ENCODE results near the gene WASHC2A.
"Not testable (repeated sequence)": the region's sequence is repeated elsewhere in the genome, so short reads cannot be mapped to it uniquely, and the experiment has no call there.

The WASHC2A gene

DNA sequence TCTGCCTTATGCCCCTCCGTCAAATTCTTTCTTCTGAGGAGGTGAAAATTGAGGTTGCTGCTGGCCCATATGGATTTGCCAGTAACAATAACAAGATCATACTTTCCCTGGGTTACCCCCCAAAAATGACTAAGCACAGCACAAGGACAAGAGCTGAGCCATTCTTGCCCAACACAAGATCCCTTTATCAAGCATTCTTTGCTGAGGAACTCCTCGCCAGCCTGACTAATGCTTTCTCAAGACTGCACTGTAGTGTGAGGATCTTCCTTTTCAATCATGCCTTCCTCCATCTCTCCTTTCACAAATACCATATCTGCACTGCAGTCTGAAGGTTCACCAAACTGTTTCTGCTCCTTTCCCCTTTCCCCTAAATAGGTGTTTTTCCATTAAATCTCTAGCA is 92.1 kb downstream of the WASHC2A start:
- not testable (repeated sequence) for DNase-seq

- not testable (repeated sequence) for DNase-seq
Observed at GRCh38 chr10:50165038-50165437, 97.3 kb downstream of the WASHC2A start.

DNA sequence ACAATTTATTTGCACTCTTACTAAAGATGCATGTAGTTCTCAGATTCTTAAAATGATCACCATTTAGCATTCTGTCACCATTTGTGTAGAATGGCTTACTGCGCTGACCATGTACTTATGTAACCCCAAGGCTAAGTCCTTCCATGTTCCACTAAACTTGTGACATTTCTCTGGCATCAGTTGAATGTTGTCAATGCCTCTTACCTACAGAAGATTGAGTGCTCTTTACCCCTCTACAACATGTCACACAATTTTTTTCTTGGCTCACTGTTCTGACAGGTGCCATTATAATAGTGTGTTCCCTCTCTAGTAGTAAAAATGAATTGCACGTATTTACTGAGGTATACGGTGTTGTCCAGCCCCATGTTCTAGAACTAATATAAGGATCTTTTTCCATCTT is 100.1 kb downstream of the WASHC2A start:
- DNase-seq: not testable (repeated sequence)

DNA sequence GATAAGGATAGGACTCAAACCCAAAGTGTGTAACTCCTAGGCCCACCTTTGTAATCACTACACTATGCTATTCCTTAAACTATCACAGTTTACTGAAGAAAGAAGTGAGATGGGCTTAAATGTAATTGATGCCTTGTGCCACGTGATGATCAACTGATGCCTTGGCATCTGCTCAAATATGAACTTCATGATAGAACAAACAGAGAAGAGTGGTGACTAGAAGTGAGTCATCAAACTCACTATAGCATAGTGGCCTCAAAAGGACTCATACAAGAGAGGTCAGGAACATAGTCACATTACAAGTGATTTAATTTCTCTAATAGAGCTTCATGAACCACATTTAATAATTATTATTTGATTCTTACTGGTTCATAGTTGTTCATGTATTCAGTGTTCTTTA is 101.8 kb downstream of the WASHC2A start:
- DNase-seq: not testable (repeated sequence)

DNA sequence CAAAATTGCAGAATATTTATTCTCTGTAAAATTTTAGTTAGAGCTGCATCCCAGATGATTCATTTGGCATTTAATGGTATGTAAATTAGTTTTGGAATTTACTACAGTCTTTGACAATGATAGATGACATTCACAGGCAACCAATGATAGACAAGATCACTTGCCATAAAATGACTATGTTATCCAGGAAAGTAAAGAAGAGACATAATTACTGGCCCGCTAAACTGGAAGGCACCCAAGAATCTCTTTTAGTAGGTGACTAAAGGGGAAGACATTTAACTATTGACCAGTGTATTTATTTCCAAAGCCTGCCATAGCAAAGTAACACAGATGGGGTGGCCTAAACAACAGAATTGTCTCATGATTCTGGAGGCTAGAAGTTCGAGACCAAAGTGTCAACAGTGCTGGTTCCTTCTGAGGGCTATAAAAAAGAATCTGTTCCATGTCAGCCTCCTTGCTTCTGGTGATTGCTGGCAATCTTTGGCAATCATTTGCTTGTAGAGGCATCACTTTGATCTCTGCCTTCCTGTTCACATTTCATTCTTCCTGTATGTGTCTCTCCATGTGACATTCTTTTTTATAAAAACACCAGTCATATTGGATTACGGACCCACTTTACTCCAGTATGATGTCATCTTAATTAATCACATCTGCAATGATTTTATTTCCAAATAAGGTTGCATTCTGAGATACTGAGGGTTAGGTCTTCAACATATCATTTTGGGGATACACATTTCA is 107.2 kb downstream of the WASHC2A start:
- DNase-seq: not testable (repeated sequence)
